ENCODE data around the gene VWA5A.

DNA sequence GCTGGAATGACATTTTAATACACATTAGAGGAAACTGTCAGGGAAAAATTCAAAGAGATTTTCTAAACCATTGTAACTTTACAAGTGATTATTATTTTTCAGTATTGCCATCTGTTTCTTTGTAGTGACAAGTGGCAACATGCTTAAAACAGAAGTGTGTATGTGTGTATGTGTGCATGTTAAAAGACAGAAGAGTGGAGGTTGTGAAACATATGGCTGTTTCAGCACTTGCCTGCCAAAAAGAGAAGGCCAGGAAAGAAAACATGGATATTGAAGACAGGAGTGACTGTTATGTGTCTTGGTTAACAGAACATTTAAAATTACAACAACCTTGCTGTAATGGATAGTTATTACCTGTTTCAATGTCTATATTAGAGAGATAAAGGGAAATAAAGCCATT, 24.3 kb upstream of the VWA5A start:
- TF ChIP-seq, protein P1, sequence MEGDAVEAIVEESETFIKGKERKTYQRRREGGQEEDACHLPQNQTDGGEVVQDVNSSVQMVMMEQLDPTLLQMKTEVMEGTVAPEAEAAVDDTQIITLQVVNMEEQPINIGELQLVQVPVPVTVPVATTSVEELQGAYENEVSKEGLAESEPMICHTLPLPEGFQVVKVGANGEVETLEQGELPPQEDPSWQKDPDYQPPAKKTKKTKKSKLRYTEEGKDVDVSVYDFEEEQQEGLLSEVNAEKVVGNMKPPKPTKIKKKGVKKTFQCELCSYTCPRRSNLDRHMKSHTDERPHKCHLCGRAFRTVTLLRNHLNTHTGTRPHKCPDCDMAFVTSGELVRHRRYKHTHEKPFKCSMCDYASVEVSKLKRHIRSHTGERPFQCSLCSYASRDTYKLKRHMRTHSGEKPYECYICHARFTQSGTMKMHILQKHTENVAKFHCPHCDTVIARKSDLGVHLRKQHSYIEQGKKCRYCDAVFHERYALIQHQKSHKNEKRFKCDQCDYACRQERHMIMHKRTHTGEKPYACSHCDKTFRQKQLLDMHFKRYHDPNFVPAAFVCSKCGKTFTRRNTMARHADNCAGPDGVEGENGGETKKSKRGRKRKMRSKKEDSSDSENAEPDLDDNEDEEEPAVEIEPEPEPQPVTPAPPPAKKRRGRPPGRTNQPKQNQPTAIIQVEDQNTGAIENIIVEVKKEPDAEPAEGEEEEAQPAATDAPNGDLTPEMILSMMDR (IDR thresholded peaks at IDR 0.05 in 2 of 3, conservative IDR thresholded peaks at IDR 0.05 in 1 of 3; ENCODE audit: control insufficient read depth in 2 of 3, extremely low read depth in 1 of 3, insufficient read depth in 1 of 3, low read depth in 3 of 3, low read length in 3 of 3), result no peak
- TF ChIP-seq MXI1 (IDR thresholded peaks at IDR 0.05; ENCODE audit: low read depth, low read length), result no peak
- TF ChIP-seq MTA3 (IDR thresholded peaks at IDR 0.05; ENCODE audit: borderline replicate concordance, low read length), result no peak
- TF ChIP-seq, protein P2, sequence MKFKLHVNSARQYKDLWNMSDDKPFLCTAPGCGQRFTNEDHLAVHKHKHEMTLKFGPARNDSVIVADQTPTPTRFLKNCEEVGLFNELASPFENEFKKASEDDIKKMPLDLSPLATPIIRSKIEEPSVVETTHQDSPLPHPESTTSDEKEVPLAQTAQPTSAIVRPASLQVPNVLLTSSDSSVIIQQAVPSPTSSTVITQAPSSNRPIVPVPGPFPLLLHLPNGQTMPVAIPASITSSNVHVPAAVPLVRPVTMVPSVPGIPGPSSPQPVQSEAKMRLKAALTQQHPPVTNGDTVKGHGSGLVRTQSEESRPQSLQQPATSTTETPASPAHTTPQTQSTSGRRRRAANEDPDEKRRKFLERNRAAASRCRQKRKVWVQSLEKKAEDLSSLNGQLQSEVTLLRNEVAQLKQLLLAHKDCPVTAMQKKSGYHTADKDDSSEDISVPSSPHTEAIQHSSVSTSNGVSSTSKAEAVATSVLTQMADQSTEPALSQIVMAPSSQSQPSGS (IDR thresholded peaks at IDR 0.05; ENCODE audit: low read length), result no peak
- no peak for TF ChIP-seq CBX3 (IDR thresholded peaks at IDR 0.05; ENCODE audit: borderline replicate concordance, low read depth)
- TF ChIP-seq, protein P3, sequence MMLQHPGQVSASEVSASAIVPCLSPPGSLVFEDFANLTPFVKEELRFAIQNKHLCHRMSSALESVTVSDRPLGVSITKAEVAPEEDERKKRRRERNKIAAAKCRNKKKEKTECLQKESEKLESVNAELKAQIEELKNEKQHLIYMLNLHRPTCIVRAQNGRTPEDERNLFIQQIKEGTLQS (IDR thresholded peaks at IDR 0.05; ENCODE audit: borderline replicate concordance, extremely low read depth, low read depth, low read length), result no peak
